ENCODE results near the gene SDC1.

SDC1 gene

GRCh38 chr2:20231159-20231558, 6.2 kb upstream of the SDC1 start:
- no peak for TF ChIP-seq POLR2A (IDR thresholded peaks at IDR 0.05; ENCODE audit: extremely low read depth, insufficient read length)
- no peak for TF ChIP-seq MAX (IDR thresholded peaks at IDR 0.05; ENCODE audit: low read depth, low read length)
- no peak for TF ChIP-seq MYC (IDR thresholded peaks at IDR 0.05; ENCODE audit: low read depth, low read length)
- TF ChIP-seq CTCF (IDR thresholded peaks at IDR 0.05; ENCODE audit: low read depth, low read length), result no peak
- no peak for DNase-seq (ENCODE audit: low read depth)
- no peak overlapping the region for H3K4me3 ChIP-seq (ENCODE audit: low read depth, low read length)

GRCh38 chr2:20230114-20230425, 5.1 kb upstream of the SDC1 start:
- no peak for DNase-seq (ENCODE audit: low read depth)
- H3K4me3 ChIP-seq (ENCODE audit: low read depth, low read length), result no peak overlapping the region
- TF ChIP-seq MYC (IDR thresholded peaks at IDR 0.05; ENCODE audit: low read depth, low read length) (no peak), CTCF (IDR thresholded peaks at IDR 0.05; ENCODE audit: low read depth, low read length) (no peak), POLR2A (IDR thresholded peaks at IDR 0.05; ENCODE audit: extremely low read depth, insufficient read length) (no peak), MAX (IDR thresholded peaks at IDR 0.05; ENCODE audit: low read depth, low read length) (no peak)

- DNase-seq (ENCODE audit: low read depth), result no peak
- no peak for TF ChIP-seq CTCF (IDR thresholded peaks at IDR 0.05; ENCODE audit: low read depth, low read length)
- TF ChIP-seq MAX (IDR thresholded peaks at IDR 0.05; ENCODE audit: low read depth, low read length), result no peak
Measured at GRCh38 chr2:20229322-20230113, 4.6 kb upstream of the SDC1 start.

GRCh38 chr2:20227894-20228505, 3.1 kb upstream of the SDC1 start:
- DNase-seq (ENCODE audit: low read depth), result no peak
- TF ChIP-seq MAX (IDR thresholded peaks at IDR 0.05; ENCODE audit: low read depth, low read length) (no peak), MYC (IDR thresholded peaks at IDR 0.05; ENCODE audit: low read depth, low read length) (no peak), CTCF (IDR thresholded peaks at IDR 0.05; ENCODE audit: low read depth, low read length) (no peak), POLR2A (IDR thresholded peaks at IDR 0.05; ENCODE audit: extremely low read depth, insufficient read length) (no peak)

More at GRCh38 chr2:20229322-20230113, 4.6 kb upstream of the SDC1 start:
- no peak overlapping the region for H3K4me3 ChIP-seq (ENCODE audit: low read depth, low read length)

GRCh38 chr2:20226152-20226545, 1.2 kb upstream of the SDC1 start:
- no peak for DNase-seq (ENCODE audit: low read depth)
- TF ChIP-seq POLR2A (IDR thresholded peaks at IDR 0.05; ENCODE audit: extremely low read depth, insufficient read length), result no peak
- TF ChIP-seq CTCF (IDR thresholded peaks at IDR 0.05; ENCODE audit: low read depth, low read length), result no peak
- no peak for TF ChIP-seq MAX (IDR thresholded peaks at IDR 0.05; ENCODE audit: low read depth, low read length)
- no peak for TF ChIP-seq MYC (IDR thresholded peaks at IDR 0.05; ENCODE audit: low read depth, low read length)
- H3K4me3 ChIP-seq (ENCODE audit: low read depth, low read length), result no peak overlapping the region

More at GRCh38 chr2:20227894-20228505, 3.1 kb upstream of the SDC1 start:
- H3K4me3 ChIP-seq (ENCODE audit: low read depth, low read length), result no peak overlapping the region

Measured in NB4 (cell line).